Fibroblast of pulmonary artery (primary cell): ENCODE results near the gene KSR2.
"Not testable (repeated sequence)": the region's sequence is repeated elsewhere in the genome, so short reads cannot be mapped to it uniquely, and the experiment has no call there.

Experiments used
- DNase-seq: peaks from one replicate; pipeline ENCODE4 v3.0.0-alpha.2; 2010; ENCODE audit warnings: low read depth
- H3K4me3 ChIP-seq: replicated peaks from 2 replicates; pipeline ENCODE4 v1.5.1; 2011; ENCODE audit warnings: low read depth, mild to moderate bottlenecking, control low read depth, low read length, moderate library complexity
- TF ChIP-seq, protein P1 (sequence below): IDR thresholded peaks from 2 replicates; pipeline ENCODE4 v1.5.1; 2011; ENCODE audit warnings: mild to moderate bottlenecking, control low read depth, low read length, inconsistent platforms; ENCODE audit errors: missing control alignments

The KSR2 gene

DNA sequence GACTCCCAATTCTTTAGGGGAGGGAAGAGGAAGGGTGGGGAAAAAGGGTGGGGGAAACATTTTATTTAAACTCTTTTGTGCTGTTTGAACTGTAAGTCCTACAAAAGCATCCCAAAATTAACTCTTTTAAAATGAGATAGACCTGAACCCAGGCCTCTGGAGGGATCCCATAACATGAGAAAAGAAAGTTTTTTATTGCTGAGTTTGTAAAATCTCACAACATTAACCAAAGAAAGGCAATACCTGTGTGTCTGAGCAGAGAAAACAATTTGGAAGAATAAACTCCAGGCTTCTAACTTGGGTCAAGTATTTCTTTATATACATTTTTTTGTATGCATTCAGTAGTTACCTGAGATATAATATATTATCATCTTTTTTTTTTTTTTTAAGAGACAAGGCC lies 107.1 kb downstream of the KSR2 start:
- H3K4me3 ChIP-seq, result no peak overlapping the region
- DNase-seq, result no peak
- TF ChIP-seq, protein P1, sequence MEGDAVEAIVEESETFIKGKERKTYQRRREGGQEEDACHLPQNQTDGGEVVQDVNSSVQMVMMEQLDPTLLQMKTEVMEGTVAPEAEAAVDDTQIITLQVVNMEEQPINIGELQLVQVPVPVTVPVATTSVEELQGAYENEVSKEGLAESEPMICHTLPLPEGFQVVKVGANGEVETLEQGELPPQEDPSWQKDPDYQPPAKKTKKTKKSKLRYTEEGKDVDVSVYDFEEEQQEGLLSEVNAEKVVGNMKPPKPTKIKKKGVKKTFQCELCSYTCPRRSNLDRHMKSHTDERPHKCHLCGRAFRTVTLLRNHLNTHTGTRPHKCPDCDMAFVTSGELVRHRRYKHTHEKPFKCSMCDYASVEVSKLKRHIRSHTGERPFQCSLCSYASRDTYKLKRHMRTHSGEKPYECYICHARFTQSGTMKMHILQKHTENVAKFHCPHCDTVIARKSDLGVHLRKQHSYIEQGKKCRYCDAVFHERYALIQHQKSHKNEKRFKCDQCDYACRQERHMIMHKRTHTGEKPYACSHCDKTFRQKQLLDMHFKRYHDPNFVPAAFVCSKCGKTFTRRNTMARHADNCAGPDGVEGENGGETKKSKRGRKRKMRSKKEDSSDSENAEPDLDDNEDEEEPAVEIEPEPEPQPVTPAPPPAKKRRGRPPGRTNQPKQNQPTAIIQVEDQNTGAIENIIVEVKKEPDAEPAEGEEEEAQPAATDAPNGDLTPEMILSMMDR, result no peak

DNA sequence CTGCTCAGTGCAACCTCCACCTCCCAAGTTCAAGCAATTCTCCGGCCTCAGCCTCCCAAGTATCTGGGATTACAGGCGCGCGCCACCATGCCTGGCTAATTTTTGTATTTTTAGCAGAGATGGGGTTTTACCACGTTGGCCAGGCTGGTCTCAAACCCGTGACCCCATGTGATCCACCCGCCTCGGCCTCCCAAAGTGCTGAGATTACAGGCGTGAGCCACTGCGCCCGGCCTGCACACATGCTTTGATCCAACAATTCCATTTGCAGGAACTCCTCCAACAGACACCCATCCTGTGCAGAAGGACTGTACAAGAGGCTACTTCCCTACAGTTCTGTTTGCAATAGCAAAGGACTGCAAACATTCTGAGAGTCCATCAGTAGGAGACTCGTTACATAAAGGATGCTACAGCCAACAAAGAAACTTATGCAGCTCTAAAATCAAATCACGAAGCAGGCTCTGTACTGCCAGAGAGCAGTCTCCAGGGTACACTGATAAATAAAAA lies 108.0 kb downstream of the KSR2 start:
- DNase-seq, H3K4me3 ChIP-seq: not testable (repeated sequence)

DNA sequence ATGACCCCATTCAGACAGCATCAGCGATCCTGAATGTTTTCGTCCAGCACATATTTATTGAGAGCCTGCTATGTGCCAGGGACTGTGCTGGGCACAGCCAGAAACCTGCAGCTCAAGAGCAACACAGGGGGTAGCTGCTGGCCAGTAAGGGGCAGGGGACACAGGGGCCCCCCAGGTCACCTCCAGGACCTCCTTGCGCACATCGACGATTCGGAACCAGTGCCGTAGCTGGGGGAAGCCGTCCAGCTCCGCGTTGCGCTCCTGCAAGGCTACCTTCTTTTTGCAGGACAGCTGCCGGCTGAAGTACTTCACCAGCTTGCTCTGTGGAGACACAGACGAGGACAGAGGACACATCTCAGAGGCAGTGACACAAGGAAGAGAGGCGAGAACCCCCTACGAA lies 108.7 kb downstream of the KSR2 start:
- no peak overlapping the region for H3K4me3 ChIP-seq
- no peak for DNase-seq
- TF ChIP-seq, protein P1, result no peak

DNA sequence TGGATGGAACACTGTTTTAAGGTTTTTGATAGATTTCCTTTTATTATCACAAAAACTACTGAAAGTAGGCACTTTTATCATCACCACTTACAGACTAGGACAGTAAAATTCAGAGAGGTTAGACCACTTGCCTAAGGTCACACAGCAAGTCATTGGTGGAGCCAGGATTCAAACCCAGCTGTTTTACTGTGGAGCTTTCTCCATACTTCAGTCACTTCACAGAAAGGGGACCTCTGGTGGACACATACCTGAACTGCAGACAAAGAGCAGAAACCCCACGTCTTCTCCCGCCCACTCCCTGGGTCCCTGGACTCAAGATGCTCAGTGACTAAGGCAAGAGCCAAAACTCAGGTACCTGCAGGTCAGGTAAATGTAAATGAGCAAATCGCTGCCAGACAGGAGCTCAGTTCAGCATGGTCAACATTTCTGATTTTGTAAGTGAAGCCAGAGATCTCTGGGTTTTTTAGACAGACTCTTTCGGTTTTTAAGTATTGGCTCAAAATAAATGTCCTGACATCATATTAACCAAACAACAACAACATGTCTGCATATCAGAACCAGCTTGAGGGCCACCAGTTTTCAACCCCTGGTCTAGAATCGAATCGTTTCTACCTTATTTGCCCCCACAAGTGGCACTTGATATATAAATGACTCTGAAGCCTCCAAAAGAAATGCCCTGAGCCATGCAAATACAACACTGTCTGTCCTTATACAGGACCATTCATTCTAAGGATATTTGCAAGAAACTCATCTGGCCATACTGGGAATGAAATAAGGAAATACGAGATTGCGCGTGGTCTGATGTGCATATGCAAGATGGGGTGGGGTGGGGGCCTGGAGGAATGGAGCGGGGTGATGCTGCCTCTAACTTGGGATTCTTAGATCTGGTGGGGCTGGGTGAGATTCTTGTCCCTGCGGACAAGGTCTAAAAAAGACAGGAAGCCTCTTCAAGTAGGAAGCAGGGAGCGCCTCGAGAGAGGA lies 110.9 kb downstream of the KSR2 start:
- TF ChIP-seq, protein P1, result peak; percentile 66
- H3K4me3 ChIP-seq, result no peak overlapping the region
- peak; percentile 48 for DNase-seq

DNA sequence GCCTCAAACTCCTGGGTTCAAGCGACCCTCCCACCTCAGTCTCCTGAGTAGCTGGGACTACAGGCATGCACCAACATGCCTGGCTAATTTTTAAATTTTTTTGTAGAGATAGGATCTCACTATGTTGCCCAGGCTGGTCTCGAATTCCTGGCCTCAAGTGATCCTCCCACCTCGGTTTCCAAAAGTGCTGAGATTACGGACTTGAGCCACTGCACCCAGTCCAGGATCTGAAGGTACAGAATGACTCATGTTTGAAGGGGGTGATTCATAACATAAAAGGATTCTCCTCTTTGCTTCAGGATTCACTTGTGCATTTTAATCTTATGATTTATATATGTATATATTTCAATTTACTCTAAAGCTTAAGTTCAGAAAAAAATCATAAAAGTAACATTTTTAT lies 111.7 kb downstream of the KSR2 start:
- DNase-seq, H3K4me3 ChIP-seq: not testable (repeated sequence)

DNA sequence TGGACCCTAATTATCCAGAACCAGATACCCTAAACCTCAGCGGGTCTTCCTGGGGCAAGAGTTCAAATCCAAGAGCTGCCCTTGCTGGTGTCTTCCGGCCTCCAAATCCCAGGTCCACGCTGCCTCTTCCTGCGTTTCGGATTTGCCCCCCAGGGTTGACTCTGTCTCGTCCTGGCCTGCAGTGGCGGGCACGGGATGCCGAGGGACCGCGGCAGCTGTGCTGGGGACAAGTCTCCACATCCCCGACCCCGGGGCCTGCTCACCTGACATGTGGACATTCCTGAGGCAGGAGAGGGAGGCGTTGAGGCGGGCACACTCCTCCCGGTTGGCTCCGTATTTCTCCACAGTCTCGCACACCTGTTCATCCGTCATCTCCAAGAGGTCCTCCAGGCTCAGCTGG lies 113.6 kb downstream of the KSR2 start:
- DNase-seq, result no peak
- no peak overlapping the region for H3K4me3 ChIP-seq
- TF ChIP-seq, protein P1, result no peak

DNA sequence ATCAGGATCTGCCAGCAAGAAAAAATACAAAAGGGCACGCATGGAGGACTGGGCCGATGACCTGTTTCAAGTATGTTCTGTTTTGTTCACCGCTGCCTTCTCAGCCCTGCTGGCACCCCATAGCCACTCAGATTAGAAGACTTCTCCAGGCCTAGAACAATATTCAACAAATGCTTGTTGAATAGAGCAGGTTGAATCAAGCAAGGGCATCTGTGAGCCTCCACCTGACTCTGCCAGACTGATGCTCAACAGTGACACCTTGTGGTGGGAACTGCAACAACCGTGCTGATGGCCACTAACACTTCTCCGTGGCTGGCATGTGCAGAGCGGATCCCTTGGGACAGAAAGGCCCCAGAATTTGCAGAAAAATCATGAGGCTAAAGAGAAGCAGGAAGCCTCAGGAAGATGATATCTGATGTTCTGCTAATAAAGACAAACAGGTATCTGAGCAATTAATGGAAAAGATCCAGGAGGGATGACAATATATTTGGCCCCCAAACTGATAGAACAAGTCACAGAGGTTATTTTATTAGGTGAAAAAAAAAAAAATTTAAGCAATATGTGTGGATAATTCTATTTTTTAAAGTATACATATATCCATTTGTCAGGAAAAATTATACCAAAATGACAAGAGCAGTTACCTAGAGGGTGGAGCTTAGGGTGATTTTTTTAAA lies 114.3 kb downstream of the KSR2 start:
- peak; percentile 54 for DNase-seq
- TF ChIP-seq, protein P1, result peak; percentile 70
- no peak overlapping the region for H3K4me3 ChIP-seq
